NT2/D1 (cell line): ENCODE results near the gene UNC5C.

Experiments
- SUZ12 ChIP-seq: IDR thresholded peaks from 2 replicates; pipeline ENCODE4 v1.6.1; 2011; ENCODE audit not compliant: insufficient read length, insufficient read depth; ENCODE audit errors: extremely low read depth
- YY1 ChIP-seq: IDR thresholded peaks from 2 replicates; pipeline ENCODE4 v1.6.1; 2011; ENCODE audit not compliant: insufficient read length, insufficient read depth

GRCh38 chr4:95363559-95363925 is 185.2 kb downstream of the UNC5C start:
- TF ChIP-seq YY1 (no peak), SUZ12 (no peak)
